AG04449 (cell line): Measurements from ENCODE around the gene IL1RL2.
A peak's percentile ranks its signal among the peaks of the same experiment; 100 is the strongest.

Source experiments
- CTCF ChIA-PET: fragments of 350-600 bp; formaldehyde crosslinking; extraction: SDS; loops from one replicate; lab custom pipeline; 2021; ENCODE audit warnings: antibody characterized with exemption; lab: Yijun Ruan, JAX
- POLR2A ChIA-PET: fragments of 400-600, 350-600 bp; formaldehyde crosslinking; extraction: SDS; loops from one replicate; lab custom pipeline; 2020; ENCODE audit warnings: antibody characterized with exemption, inconsistent platforms; lab: Yijun Ruan, JAX
- DNase-seq: peaks from one replicate; pipeline ENCODE4 v3.0.0-alpha.2; 2010; ENCODE audit warnings: low read depth, low spot score
- H3K4me3 ChIP-seq: 2 replicates; pipeline ENCODE4 v1.5.1; 2011; ENCODE audit warnings: low read depth, mild to moderate bottlenecking, control low read depth, low read length
- CTCF ChIP-seq: IDR thresholded peaks from one replicate; pipeline ENCODE4 v1.5.1; 2011; ENCODE audit warnings: mild to moderate bottlenecking, moderate library complexity, low read length, control low read depth, inconsistent platforms; ENCODE audit not compliant: insufficient read depth; ENCODE audit errors: missing control alignments

IL1RL2 gene

GRCh38 chr2:102141011-102141943 is 45.5 kb upstream of the IL1RL2 start:
- no peak overlapping the region for H3K4me3 ChIP-seq
- peak; percentile 86 for DNase-seq
- ChIA-PET POLR2A (interaction anchor here (0.9 to 1.7 kb wide), 6 partner anchors 19 to 124 kb away, joined by 3 to 6 read pairs (median 3); no protein-coding TSS in a partner anchor), CTCF (interaction anchor here (0.7 to 5.6 kb wide), 21 partner anchors 10 to 135 kb away, joined by 3 to 40 read pairs (median 3); no protein-coding TSS in a partner anchor)
- no peak for TF ChIP-seq CTCF

- no peak for TF ChIP-seq CTCF
- H3K4me3 ChIP-seq: peak within 1 kb of the TSS; percentile 69
- no peak for DNase-seq
- ChIA-PET CTCF (interaction anchor here (0.9 to 5.6 kb wide), 20 partner anchors 11 to 136 kb away, joined by 3 to 40 read pairs (median 3); no protein-coding TSS in a partner anchor), POLR2A (interaction anchor here (0.9 to 1.7 kb wide), 9 partner anchors 14 to 125 kb away, joined by 3 to 6 read pairs (median 3); no protein-coding TSS in a partner anchor)
Observed at GRCh38 chr2:102141970-102142828, 44.6 kb upstream of the IL1RL2 start, which contains the start of gene IL1R1. IL1R1 (plus strand) TSS chr2:102142746; CDS start chr2:102157725, 14,979 bp downstream.

GRCh38 chr2:102142829-102143449 is 43.9 kb upstream of the IL1RL2 start:
- POLR2A ChIA-PET: interaction anchor here (0.9 to 1.7 kb wide), 6 partner anchors 15 to 117 kb away, joined by 3 to 6 read pairs (median 3); no protein-coding TSS in a partner anchor
- no peak for DNase-seq
- TF ChIP-seq CTCF: no peak
- CTCF ChIA-PET: interaction anchor here (0.9 to 5.6 kb wide), 11 partner anchors 10 to 137 kb away, joined by 3 to 40 read pairs (median 4); no protein-coding TSS in a partner anchor
- H3K4me3 ChIP-seq: peak overlapping the region; percentile 69

- no peak for DNase-seq
- peak overlapping the region; percentile 69 for H3K4me3 ChIP-seq
- ChIA-PET POLR2A (interaction anchor here (1.2 kb wide), 2 partner anchors 16 to 23 kb away, joined by 3 to 5 read pairs; no protein-coding TSS in a partner anchor), CTCF (interaction anchor here (0.9 to 5.6 kb wide), 5 partner anchors 9 to 123 kb away, joined by 3 to 40 read pairs (median 4); no protein-coding TSS in a partner anchor)
- no peak for TF ChIP-seq CTCF
Observed at GRCh38 chr2:102143450-102143985, 43.3 kb upstream of the IL1RL2 start.

GRCh38 chr2:102144128-102144527 is 42.7 kb upstream of the IL1RL2 start:
- no peak for DNase-seq
- ChIA-PET CTCF (interaction anchor here (1.4 to 5.6 kb wide), 4 partner anchors 14 to 124 kb away, joined by 3 to 40 read pairs (median 8); no protein-coding TSS in a partner anchor), POLR2A (no interaction called here)
- no peak overlapping the region; the same call in 1 of the 2 replicates for H3K4me3 ChIP-seq
- TF ChIP-seq CTCF: no peak
